Measurements from ENCODE around the gene HOXA9. TPM values are rescaled to one million over a fixed set of nuclear protein-coding genes. Genes with fewer than 3 reads are reported as not detected.

The HOXA9 gene
- polyA plus RNA-seq, 1 of the 3 experiments (the other 2 are of a cell fraction) = not detected

- Histone ChIP-seq H3K36me3 (replicated peaks in 1 of 2; ENCODE audit: control insufficient read depth in 1 of 2, insufficient read depth in 2 of 2, low read length in 1 of 2) (no peaks in the 10 kb centered on the region), H3K4me1 (ENCODE audit: control insufficient read depth in 1 of 2, insufficient read depth in 2 of 2, low read depth in 1 of 2, low read length in 1 of 2) (peaks cover 0 to 18% of the 10 kb centered on the region in 2 experiments; a peak in 1 of 4 replicates), H4K20me1 (ENCODE audit: insufficient read depth) (no peaks in the 10 kb centered on the region; the same call in 1 of the 2 replicates), H3K9me2 (no peaks in the 10 kb centered on the region), H3K27ac (ENCODE audit: low read depth in 2 of 2, low read length in 1 of 2) (no peak overlapping the region), H3K79me2 (ENCODE audit: insufficient read depth) (no peaks in the 10 kb centered on the region), H3K4me3 (ENCODE audit: low read depth in 2 of 2, low read length in 1 of 2) (peak overlapping the region in 1 of 2 experiments; percentile 50; a peak in 1 of 4 replicates), H3K27me3 (ENCODE audit: insufficient read depth) (peaks cover 97% of the 10 kb centered on the region), H3F3A (replicated peaks; ENCODE audit: insufficient read depth) (no peaks in the 10 kb centered on the region), H3K9ac (no peak overlapping the region), H3K4me2 (no peak overlapping the region), H3K9me3 (no peaks in the 10 kb centered on the region), H2AFZ (ENCODE audit: low read depth) (no peak overlapping the region)
- no peak for TF ChIP-seq IRF3 (IDR thresholded peaks at IDR 0.05; ENCODE audit: low read depth, low read length)
- TF ChIP-seq POLR2AphosphoS5 (IDR thresholded peaks at IDR 0.05; ENCODE audit: low read depth, low read length) = no peak
- TF ChIP-seq ELF1 (IDR thresholded peaks at IDR 0.05) = no peak
- TF ChIP-seq NFIC (IDR thresholded peaks at IDR 0.05; ENCODE audit: borderline replicate concordance) = no peak
- TF ChIP-seq GABPA (IDR thresholded peaks at IDR 0.05; ENCODE audit: low read depth) = no peak
- TF ChIP-seq EZH2phosphoT487 (IDR thresholded peaks at IDR 0.05; ENCODE audit: borderline replicate concordance, low read depth) = no peak
- no peak for TF ChIP-seq PBX3 (IDR thresholded peaks at IDR 0.05)
- no peak for TF ChIP-seq CHD2 (IDR thresholded peaks at IDR 0.05; ENCODE audit: low read length, partially characterized antibody)
- TF ChIP-seq USF1 (IDR thresholded peaks at IDR 0.05; ENCODE audit: borderline replicate concordance, low read depth) = no peak
- no peak for TF ChIP-seq TEAD4 (IDR thresholded peaks at IDR 0.05; ENCODE audit: borderline replicate concordance, insufficient read depth)
- TF ChIP-seq ZBTB33 (IDR thresholded peaks at IDR 0.05; ENCODE audit: borderline replicate concordance, low read depth) = no peak
- POLR2A ChIA-PET = no interaction called here
- CTCF ChIA-PET = interaction anchor here (0.6 to 8.7 kb wide), 52 partner anchors 9 to 886 kb away, joined by 3 to 81 read pairs (median 4); partner anchors contain the start of genes HOXA10, HOXA13, HOXA5 and TAX1BP1
- 28% methylated on average over 11 of the region's 11 CpGs for WGBS (ENCODE audit: low lambda C conversion rate)
- DNase-seq = no peak
Observed at GRCh38 chr7:27209933-27210440, 44.6 kb upstream of the HOXA9 start.
